ENCODE data around the gene PHF2.

The PHF2 gene

DNA sequence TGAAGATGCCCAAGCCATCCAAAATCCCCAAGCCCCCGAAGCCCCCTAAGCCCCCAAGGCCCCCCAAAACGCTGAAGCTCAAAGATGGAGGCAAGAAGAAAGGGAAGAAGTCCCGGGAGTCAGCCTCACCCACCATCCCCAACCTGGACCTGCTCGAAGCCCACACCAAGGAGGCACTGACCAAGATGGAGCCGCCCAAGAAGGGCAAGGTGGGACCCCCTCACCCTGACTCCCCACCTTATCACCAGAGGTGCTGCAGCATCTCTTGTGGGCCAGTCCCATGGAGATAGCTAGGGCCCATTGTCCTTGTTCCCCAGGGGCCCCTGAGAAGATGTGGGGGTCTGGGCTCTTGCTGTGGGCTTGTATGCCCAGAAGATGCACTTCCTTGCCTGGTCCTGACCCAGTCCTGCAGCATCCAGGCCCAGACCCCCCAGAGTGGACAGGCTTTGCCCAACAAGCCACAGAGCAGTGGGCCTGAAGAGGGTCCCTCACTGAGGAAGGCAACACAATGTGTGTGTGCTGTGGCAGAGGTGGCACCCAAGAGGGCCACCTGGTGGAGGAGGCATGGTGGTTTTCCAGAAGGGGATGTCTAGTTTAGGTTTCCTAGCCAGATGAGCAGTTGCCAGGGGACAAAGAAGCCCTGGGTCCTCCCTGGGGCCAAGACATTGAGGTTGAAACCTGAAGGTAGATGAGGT is 84.1 kb downstream of the PHF2 start:
- no peak for DNase-seq (ENCODE audit: low read depth in 1 of 2, low spot score in 1 of 2)
- H3K27ac ChIP-seq (replicated peaks) = no peak overlapping the region
- TF ChIP-seq, protein P1, sequence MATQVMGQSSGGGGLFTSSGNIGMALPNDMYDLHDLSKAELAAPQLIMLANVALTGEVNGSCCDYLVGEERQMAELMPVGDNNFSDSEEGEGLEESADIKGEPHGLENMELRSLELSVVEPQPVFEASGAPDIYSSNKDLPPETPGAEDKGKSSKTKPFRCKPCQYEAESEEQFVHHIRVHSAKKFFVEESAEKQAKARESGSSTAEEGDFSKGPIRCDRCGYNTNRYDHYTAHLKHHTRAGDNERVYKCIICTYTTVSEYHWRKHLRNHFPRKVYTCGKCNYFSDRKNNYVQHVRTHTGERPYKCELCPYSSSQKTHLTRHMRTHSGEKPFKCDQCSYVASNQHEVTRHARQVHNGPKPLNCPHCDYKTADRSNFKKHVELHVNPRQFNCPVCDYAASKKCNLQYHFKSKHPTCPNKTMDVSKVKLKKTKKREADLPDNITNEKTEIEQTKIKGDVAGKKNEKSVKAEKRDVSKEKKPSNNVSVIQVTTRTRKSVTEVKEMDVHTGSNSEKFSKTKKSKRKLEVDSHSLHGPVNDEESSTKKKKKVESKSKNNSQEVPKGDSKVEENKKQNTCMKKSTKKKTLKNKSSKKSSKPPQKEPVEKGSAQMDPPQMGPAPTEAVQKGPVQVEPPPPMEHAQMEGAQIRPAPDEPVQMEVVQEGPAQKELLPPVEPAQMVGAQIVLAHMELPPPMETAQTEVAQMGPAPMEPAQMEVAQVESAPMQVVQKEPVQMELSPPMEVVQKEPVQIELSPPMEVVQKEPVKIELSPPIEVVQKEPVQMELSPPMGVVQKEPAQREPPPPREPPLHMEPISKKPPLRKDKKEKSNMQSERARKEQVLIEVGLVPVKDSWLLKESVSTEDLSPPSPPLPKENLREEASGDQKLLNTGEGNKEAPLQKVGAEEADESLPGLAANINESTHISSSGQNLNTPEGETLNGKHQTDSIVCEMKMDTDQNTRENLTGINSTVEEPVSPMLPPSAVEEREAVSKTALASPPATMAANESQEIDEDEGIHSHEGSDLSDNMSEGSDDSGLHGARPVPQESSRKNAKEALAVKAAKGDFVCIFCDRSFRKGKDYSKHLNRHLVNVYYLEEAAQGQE (IDR thresholded peaks at IDR 0.05; ENCODE audit: insufficient replicate concordance, low read depth) = no peak
- TF ChIP-seq GABPA (IDR thresholded peaks at IDR 0.05; ENCODE audit: low read depth) (no peak), SPI1 (IDR thresholded peaks at IDR 0.05; ENCODE audit: borderline replicate concordance, low read depth) (no peak), POLR2AphosphoS5 (IDR thresholded peaks at IDR 0.05; ENCODE audit: low read depth) (no peak)
- TF ChIP-seq, protein P2, sequence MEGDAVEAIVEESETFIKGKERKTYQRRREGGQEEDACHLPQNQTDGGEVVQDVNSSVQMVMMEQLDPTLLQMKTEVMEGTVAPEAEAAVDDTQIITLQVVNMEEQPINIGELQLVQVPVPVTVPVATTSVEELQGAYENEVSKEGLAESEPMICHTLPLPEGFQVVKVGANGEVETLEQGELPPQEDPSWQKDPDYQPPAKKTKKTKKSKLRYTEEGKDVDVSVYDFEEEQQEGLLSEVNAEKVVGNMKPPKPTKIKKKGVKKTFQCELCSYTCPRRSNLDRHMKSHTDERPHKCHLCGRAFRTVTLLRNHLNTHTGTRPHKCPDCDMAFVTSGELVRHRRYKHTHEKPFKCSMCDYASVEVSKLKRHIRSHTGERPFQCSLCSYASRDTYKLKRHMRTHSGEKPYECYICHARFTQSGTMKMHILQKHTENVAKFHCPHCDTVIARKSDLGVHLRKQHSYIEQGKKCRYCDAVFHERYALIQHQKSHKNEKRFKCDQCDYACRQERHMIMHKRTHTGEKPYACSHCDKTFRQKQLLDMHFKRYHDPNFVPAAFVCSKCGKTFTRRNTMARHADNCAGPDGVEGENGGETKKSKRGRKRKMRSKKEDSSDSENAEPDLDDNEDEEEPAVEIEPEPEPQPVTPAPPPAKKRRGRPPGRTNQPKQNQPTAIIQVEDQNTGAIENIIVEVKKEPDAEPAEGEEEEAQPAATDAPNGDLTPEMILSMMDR (IDR thresholded peaks at IDR 0.05; ENCODE audit: insufficient read depth, low read length) = no peak
- H3K27me3 ChIP-seq (ENCODE audit: insufficient read depth, poor library complexity, severe bottlenecking) = no peaks in the 10 kb centered on the region
- no peak overlapping the region for H3K4me3 ChIP-seq (replicated peaks; ENCODE audit: insufficient read depth, low read length)

DNA sequence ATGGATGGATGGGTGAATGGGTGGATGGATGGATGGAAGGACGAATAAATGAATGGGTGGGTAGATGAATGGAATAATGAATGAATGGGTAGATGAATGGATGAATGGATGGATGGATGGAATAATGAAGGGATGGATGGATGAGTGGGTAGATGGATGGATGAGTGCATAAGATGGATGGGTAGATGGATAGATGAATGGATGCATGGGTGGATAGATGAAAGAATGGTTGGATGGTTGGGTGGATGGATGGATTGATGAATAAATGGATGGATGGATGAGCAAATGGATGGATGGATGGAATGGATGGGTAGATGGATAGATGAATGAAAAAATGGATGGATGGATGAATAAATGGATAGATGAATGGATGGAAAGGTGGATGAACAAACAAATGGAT is 85.2 kb downstream of the PHF2 start:
- TF ChIP-seq GABPA (IDR thresholded peaks at IDR 0.05; ENCODE audit: low read depth) = no peak
- no peak for TF ChIP-seq SPI1 (IDR thresholded peaks at IDR 0.05; ENCODE audit: borderline replicate concordance, low read depth)
- TF ChIP-seq, protein P1 (IDR thresholded peaks at IDR 0.05; ENCODE audit: insufficient replicate concordance, low read depth) = no peak
- TF ChIP-seq, protein P2 (IDR thresholded peaks at IDR 0.05; ENCODE audit: insufficient read depth, low read length) = no peak
- no peak for TF ChIP-seq POLR2AphosphoS5 (IDR thresholded peaks at IDR 0.05; ENCODE audit: low read depth)
- H3K27me3 ChIP-seq (ENCODE audit: insufficient read depth, poor library complexity, severe bottlenecking) = no peaks in the 10 kb centered on the region
- DNase-seq (ENCODE audit: low read depth in 1 of 2, low spot score in 1 of 2) = no peak
- H3K27ac ChIP-seq (replicated peaks) = no peak overlapping the region
- H3K4me3 ChIP-seq (replicated peaks; ENCODE audit: insufficient read depth, low read length) = no peak overlapping the region

DNA sequence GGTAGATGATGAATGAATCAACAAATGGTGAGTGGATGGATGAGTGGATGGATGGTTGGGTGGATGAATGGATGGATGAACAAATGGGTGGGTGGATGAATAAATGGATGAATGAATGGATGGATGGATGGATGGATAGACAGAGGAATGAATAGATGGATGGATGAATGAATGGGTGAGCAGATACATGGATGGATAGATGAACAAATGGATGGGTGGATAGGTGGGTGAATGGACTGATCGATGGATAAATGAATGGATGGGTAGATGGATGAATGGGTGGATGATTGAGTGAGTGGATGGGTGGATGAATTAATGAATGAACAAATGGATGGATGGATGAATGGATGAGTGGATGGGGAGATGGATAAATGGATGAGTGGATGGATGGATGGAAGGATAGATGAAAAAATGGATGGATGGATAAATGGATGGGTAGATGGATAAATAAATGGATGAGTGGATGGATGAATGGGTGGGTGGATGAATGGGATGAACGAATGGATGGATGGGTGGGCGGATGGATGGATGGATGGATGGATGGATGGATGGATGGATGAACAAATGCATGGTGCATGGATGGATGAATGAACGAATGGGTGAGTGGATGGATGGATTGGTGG is 85.7 kb downstream of the PHF2 start:
- Histone ChIP-seq H3K27me3 (ENCODE audit: insufficient read depth, poor library complexity, severe bottlenecking) (no peaks in the 10 kb centered on the region), H3K4me3 (replicated peaks; ENCODE audit: insufficient read depth, low read length) (no peak overlapping the region), H3K27ac (replicated peaks) (no peak overlapping the region)
- DNase-seq (ENCODE audit: low read depth in 1 of 2, low spot score in 1 of 2) = no peak
- TF ChIP-seq POLR2AphosphoS5 (IDR thresholded peaks at IDR 0.05; ENCODE audit: low read depth) (no peak), GABPA (IDR thresholded peaks at IDR 0.05; ENCODE audit: low read depth) (no peak), SPI1 (IDR thresholded peaks at IDR 0.05; ENCODE audit: borderline replicate concordance, low read depth) (no peak)
- TF ChIP-seq, protein P2 (IDR thresholded peaks at IDR 0.05; ENCODE audit: insufficient read depth, low read length) = no peak
- TF ChIP-seq, protein P1 (IDR thresholded peaks at IDR 0.05; ENCODE audit: insufficient replicate concordance, low read depth) = no peak
